ENCODE data around the gene JUN. TPM values are rescaled to one million over a fixed set of nuclear protein-coding genes. Genes with fewer than 3 reads are reported as not detected.

JUN gene
- 54.8 TPM for total RNA-seq
- long read RNA-seq, transcript JUN-201 (1 exons, 3,540 nt), result major isoform, 8 of 9 reads
- long read RNA-seq, partial matches to known transcripts, result 0 of 9 reads
- long read RNA-seq, other reads (novel, unspliced or antisense), result 1 of 9 reads

- intact Hi-C loops (cut with DNase I), result loop anchor here (2.0 to 10.0 kb wide), 7 partner anchors 31 to 913 kb away; partner anchors contain the start of gene FGGY
- ATAC-seq (ENCODE audit: poor library complexity) (peak; percentile 84), DNase-seq (peak; percentile 100)
Observed at GRCh38 chr1:58783993-58784757, at the start of gene JUN. JUN (minus strand) TSS chr1:58784047; CDS start chr1:58783070, 977 bp downstream.

DNA sequence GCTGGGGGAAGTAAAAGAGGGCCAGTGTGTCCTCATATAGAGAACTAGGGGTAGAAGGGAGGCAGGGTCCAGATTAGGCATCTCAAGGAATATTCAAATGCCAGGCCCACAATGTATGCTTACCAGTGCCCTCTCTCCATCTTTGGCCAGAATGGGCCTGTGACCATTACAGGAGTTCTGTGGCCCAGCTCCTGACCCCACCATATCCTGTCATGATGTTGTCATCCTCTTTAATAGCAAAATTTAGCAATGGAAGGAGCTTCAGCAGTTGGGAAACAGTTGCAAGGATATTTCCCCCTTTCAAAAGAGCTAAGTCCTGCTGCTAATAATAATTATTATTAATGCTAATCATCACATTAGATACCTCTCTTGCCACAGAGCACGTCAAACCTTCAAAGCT lies 49.3 kb upstream of the JUN start:
- ATAC-seq (ENCODE audit: poor library complexity) (no peak), DNase-seq (no peak)
- intact Hi-C loops (cut with DNase I), result no loop called here

- intact Hi-C loops (cut with DNase I), result no loop called here
- ATAC-seq (ENCODE audit: poor library complexity) (no peak), DNase-seq (no peak)
Observed at GRCh38 chr1:58830291-58830690, 46.4 kb upstream of the JUN start.

GRCh38 chr1:58829866-58830265 lies 46.0 kb upstream of the JUN start:
- no peak for ATAC-seq (ENCODE audit: poor library complexity)
- intact Hi-C loops (cut with DNase I), result no loop called here
- no peak for DNase-seq

DNA sequence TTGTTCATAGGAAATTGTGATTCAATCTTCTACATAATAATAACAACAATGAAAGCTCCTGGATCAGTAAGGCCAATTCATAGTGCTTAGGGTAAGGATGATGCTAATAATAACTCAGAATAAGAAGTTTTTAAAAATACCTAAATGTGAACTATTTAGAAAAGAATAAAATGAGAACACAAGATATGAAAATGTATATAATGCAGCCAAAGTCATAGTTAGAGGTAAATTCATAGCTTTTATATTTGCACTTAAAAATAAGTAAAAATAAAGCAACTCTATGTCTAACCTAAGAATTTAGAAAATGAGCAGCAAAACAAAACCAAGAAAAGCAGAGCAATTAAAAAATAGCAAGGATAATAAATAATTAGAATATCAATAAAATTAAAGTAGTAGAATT lies 43.5 kb upstream of the JUN start:
- ATAC-seq (ENCODE audit: poor library complexity) (no peak), DNase-seq (no peak)
- intact Hi-C loops (cut with DNase I), result no loop called here

GRCh38 chr1:58824753-58825389 lies 41.0 kb upstream of the JUN start:
- intact Hi-C loops (cut with DNase I), result no loop called here
- peak; percentile 59 for ATAC-seq (ENCODE audit: poor library complexity)
- DNase-seq, result no peak

DNA sequence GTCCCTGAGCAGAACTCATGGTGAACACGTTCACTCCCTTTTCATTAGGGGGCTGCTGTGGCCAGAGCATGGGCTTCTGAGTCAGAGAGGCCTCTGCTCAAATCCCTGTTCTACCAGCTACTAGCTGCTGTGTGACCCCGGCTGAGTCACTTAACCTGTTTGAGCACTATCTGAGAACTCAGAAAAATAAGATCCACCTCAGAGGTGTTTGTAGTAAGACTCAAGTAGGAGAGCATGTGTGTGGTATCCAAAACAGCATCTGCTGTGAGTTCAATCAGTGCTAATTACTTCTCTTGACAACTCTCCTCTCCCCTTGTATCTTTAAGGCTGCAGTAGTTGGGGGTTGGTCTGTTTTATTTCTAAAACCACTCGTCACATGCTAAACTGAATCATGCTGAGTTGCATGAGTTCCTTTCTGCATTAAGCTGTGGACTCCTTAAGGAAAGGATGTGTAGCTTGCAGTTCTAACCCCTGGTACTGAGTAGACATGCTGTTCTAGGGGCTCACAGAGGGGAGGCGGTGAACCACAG lies 39.7 kb upstream of the JUN start:
- no peak for DNase-seq
- intact Hi-C loops (cut with DNase I), result no loop called here
- no peak for ATAC-seq (ENCODE audit: poor library complexity)

DNA sequence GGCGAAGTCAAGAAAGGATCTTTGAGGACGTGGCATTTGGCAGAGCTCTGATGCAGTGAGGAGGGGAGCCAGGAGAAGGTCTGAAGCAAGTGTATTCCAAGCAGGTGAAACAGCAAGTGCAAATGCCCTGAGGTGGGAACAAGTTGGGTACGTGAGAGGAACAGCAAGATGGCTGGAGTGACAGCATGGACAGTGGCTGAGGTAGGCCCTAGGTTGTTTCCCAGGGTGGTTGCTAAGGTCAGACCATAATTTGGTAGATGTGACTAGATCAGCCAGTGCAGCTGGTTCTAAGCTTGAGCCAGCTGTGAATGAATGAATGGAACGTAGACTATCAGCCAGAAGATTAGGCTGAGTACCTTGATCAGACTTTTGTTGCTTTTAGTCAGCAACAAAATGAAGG lies 37.5 kb upstream of the JUN start:
- intact Hi-C loops (cut with DNase I), result no loop called here
- DNase-seq, result no peak
- ATAC-seq (ENCODE audit: poor library complexity), result no peak

GRCh38 chr1:58818976-58819375 lies 35.1 kb upstream of the JUN start:
- DNase-seq (no peak), ATAC-seq (ENCODE audit: poor library complexity) (no peak)
- intact Hi-C loops (cut with DNase I), result loop anchor here (5.0 kb wide), 1 partner anchor 83 kb away; no protein-coding TSS in a partner anchor

DNA sequence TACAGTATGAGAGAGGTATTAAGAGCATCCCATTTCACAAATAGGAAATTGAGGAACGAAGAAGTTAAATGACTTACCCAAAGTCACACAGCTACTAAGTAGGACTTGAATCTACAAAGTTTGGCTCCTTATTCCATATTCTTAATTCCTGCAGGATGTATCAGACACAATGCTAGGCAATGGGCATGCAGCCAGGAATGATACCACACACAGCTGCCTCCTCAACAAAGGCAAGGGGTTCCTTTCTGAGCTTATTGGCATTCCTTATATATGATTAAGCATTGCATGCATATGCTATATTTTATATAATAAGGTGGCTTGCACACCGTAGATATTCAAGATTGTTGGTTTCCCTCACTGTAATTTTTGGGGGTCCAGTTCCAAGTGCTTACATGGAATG lies 34.2 kb upstream of the JUN start:
- ATAC-seq (ENCODE audit: poor library complexity), result no peak
- intact Hi-C loops (cut with DNase I), result loop anchor here (5.0 kb wide), 1 partner anchor 84 kb away; no protein-coding TSS in a partner anchor
- DNase-seq, result no peak

DNA sequence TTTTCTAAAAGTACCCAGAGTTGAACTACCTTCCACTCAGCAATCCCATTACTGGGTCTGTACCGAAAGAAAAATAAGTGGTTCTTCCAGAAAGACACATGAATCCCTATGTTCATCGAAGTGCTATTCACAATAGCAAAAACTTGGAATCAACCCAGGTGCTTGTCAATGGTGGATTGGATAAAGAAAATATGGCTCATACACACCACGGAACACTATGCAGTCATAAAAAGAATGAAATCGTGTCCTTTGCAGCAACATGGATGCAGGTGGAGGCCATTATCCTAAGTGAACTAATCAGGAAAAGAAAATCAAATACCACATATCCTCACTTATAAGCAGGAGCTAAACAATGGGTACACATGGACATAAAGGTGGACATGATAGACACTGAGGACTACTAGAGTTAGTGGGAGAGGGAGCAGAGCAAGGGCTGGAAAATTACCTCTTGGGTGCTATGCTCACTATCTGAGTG lies 32.9 kb upstream of the JUN start:
- intact Hi-C loops (cut with DNase I), result loop anchor here (5.0 kb wide), 1 partner anchor 86 kb away; no protein-coding TSS in a partner anchor
- DNase-seq (no peak), ATAC-seq (ENCODE audit: poor library complexity) (no peak)

DNA sequence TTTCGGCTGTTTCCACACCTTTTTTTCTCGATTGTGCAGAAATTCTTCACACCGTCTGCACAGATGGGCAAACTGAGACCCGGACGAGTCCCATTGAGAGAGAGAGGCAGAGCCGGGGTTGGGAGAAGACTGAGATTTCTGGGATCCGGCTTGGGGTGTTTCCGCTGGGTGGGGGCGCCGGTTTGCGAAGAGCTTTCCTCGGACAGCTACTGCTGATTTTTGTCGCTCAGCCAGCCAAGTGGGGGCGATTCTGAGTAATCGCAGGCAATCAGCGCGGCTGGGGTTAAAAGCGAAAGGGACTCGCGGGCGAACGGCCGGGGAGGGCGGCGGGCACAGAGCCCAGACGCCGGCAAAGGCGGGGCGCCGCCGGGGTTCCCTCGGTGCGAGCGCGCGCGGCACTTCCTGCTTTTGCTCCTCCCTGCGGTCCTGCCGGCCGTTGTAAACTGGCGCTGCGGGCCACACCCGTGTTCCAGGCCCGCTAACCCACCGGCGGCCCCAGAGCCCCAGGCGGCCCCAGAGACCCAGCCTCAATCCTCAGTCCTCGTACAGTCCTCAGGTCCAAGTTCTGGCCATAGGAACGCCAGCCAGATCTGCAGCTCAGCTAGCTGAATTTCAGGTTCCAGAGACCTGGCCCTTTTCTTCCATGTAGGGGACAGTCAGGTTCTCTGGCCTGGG lies 32.4 kb upstream of the JUN start:
- DNase-seq (peak; percentile 95), ATAC-seq (ENCODE audit: poor library complexity) (peak; percentile 95)
- intact Hi-C loops (cut with DNase I), result loop anchor here (5.0 kb wide), 1 partner anchor 86 kb away; no protein-coding TSS in a partner anchor

DNA sequence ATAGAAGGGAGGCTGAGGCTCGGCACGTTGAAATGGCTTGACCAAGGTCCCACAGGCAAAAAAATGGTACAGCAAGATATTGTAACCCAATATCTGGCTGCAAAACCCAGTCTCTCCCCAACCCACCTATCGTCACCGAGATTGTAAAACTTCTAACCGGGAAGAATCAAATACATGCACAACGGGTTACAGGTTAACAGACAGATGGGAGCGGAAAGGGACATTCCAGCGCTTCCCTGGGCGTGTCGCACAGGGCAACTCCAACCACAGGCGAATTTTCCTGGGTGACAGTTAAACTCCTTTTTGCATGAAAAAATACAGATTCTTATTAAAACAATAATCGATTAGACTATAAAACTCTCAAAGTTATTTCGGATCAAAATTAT lies 31.8 kb upstream of the JUN start:
- ATAC-seq (ENCODE audit: poor library complexity) (peak; percentile 20), DNase-seq (no peak)
- intact Hi-C loops (cut with DNase I), result loop anchor here (2.0 to 5.0 kb wide), 2 partner anchors 31 to 87 kb away; partner anchors contain the start of gene JUN

GRCh38 chr1:58815069-58815685 lies 31.3 kb upstream of the JUN start:
- intact Hi-C loops (cut with DNase I), result loop anchor here (2.0 to 5.0 kb wide), 2 partner anchors 30 to 87 kb away; partner anchors contain the start of gene JUN
- peak; percentile 91 for DNase-seq
- peak; percentile 81 for ATAC-seq (ENCODE audit: poor library complexity)

DNA sequence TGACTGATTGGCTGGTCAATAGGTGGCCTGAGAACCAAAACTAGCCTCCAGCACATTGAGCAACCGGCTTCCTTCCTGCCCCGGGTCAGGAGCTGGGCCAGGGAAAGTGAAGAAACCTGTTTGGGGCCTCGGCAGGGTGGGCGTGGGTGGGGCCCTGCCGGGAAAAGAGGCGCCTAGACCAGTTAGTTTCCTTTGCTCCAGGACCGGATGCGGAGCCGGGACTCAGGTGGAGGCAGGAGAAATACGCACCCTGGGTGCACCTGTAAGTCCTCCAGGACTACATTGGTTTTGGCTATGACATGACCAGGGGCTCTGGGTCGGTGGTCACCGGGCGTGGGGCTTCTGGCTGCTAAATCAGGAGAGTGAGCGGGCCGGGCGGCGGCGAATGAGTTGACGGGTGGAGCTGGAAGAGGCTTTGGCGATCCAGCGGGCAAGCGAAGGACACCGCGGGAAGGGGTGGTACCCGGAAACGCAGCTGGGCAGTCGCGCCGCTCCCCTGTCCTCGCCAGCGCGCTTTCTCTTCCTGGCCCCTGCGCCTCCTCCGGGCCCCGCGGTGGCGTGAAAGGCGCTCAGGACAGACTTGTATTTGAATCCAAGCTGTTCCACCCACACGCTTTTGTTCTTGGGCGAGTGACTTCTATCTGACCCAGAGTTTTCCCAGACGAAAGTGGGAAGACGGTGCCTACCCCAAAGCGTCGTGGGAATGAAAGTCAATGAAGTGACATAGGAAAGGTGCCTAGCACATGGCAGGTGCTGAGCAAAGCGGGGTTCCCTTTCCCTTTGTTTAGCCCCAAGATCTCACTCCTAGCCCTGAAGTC lies 30.6 kb upstream of the JUN start:
- peak; percentile 14 for ATAC-seq (ENCODE audit: poor library complexity)
- peak; percentile 76 for DNase-seq
- intact Hi-C loops (cut with DNase I), result loop anchor here (2.0 to 5.0 kb wide), 2 partner anchors 30 to 88 kb away; partner anchors contain the start of gene JUN

DNA sequence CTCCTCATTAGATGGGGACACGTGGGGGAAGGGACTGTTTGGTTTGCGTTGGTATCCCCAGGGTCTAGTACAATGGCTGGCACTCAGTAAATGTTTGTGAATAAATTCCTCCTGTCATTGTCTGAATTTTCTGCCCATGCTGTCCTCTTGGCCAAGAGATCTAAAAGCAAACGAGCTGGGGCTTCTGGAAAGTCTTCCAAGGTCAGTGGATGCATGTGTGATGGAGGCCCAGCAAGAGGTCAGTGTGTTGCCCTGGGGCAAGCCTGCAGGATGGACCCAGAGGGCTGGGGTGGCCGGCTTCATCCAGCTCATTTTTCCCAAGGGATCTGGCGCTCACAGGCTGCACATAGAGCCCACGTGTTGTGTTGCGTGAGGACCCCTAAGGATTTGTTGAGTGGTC lies 30.0 kb upstream of the JUN start:
- DNase-seq (no peak), ATAC-seq (ENCODE audit: poor library complexity) (no peak)
- intact Hi-C loops (cut with DNase I), result loop anchor here (2.0 kb wide), 1 partner anchor 29 kb away; the partner anchor contains the start of gene JUN

GRCh38 chr1:58813361-58813760 lies 29.5 kb upstream of the JUN start:
- intact Hi-C loops (cut with DNase I), result no loop called here

More at GRCh38 chr1:58813361-58813760, 29.5 kb upstream of the JUN start:
- ATAC-seq (ENCODE audit: poor library complexity) (no peak), DNase-seq (no peak)
